Stimulated activated naive CD4-positive, alpha-beta T cell (primary cell): Measurements from ENCODE around the gene CSMD2.

ENCODE experiments used
- DNase-seq, 6 experiments: peaks; one replicate each; lab custom pipeline; 2025; lab: John Stamatoyannopoulos, UW

Gene CSMD2

GRCh38 chr1:33601751-33602150 lies 563.3 kb downstream of the CSMD2 start:
- no peak for DNase-seq

GRCh38 chr1:33599516-33600115 lies 565.4 kb downstream of the CSMD2 start:
- DNase-seq = no peak

GRCh38 chr1:33588726-33589125 lies 576.3 kb downstream of the CSMD2 start:
- no peak for DNase-seq

GRCh38 chr1:33586795-33587194 lies 578.2 kb downstream of the CSMD2 start:
- no peak for DNase-seq

- DNase-seq = no peak
Observed at GRCh38 chr1:33586106-33586505, 578.9 kb downstream of the CSMD2 start.

GRCh38 chr1:33583567-33583966 lies 581.5 kb downstream of the CSMD2 start:
- no peak for DNase-seq

GRCh38 chr1:33578557-33579448 lies 586.2 kb downstream of the CSMD2 start:
- no peak for DNase-seq

- DNase-seq = no peak
Observed at GRCh38 chr1:33577663-33578062, 587.4 kb downstream of the CSMD2 start.

- no peak for DNase-seq
Observed at GRCh38 chr1:33576821-33577599, 588.0 kb downstream of the CSMD2 start.

GRCh38 chr1:33575324-33575879 lies 589.6 kb downstream of the CSMD2 start:
- DNase-seq = no peak

- DNase-seq = no peak
Observed at GRCh38 chr1:33573661-33574060, 591.4 kb downstream of the CSMD2 start.

- DNase-seq = no peak
Observed at GRCh38 chr1:33572387-33572786, 592.6 kb downstream of the CSMD2 start.

- no peak for DNase-seq
Observed at GRCh38 chr1:33569331-33569730, 595.7 kb downstream of the CSMD2 start.

GRCh38 chr1:33563699-33564098 lies 601.3 kb downstream of the CSMD2 start:
- no peak for DNase-seq

- DNase-seq = no peak
Observed at GRCh38 chr1:33562563-33562962, 602.5 kb downstream of the CSMD2 start.

- DNase-seq = no peak
Observed at GRCh38 chr1:33561576-33561975, 603.5 kb downstream of the CSMD2 start.

- DNase-seq = no peak
Observed at GRCh38 chr1:33560680-33561079, 604.4 kb downstream of the CSMD2 start.

GRCh38 chr1:33548721-33549120 lies 616.3 kb downstream of the CSMD2 start:
- no peak for DNase-seq

GRCh38 chr1:33548319-33548718 lies 616.7 kb downstream of the CSMD2 start:
- DNase-seq = no peak

GRCh38 chr1:33547576-33547975 lies 617.5 kb downstream of the CSMD2 start:
- DNase-seq = no peak

- no peak for DNase-seq
Observed at GRCh38 chr1:33541966-33542365, 623.1 kb downstream of the CSMD2 start.

GRCh38 chr1:33537885-33538284 lies 627.1 kb downstream of the CSMD2 start:
- no peak for DNase-seq
